Cortex of kidney (tissue), 1 donor: ENCODE measurements around the gene COL4A1.

Experiments
- DNase-seq: peaks from one replicate; lab custom pipeline; 2025; lab: John Stamatoyannopoulos, UW

The COL4A1 gene

DNA sequence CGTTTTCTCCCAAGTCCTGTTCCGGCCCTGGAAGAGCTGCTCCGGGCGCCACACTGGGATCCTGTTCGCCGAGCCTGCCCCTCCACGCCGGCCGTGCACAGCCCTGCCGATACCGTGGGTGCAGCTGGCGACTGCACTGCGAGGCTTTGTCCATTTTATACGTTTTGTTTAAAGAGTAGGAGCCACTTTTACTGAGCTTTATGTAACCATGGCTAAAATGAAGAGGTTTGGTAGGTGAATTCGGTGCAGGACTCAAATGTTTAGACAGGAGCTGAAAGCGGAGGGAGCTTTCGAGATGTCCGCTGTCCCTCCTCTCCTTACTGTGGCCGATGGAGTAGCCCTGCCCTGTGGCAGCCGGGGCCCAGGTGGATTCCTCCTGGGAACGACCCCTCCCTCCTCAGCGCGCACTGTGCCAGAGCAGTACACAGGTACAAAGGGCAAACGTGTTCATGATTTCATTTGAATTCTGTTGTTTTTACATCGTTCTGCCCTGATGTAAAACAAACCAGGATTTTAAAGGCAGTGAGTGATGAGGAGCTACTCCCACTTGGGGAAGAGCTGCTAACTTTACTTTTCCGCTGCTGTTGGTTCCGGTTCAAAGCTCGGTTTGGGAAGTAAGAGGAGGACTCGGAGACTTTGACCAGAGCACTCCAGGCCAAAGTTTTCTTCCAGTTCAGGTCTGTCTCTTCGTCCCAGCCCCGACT is 1.9 kb upstream of the COL4A1 start:
- no peak for DNase-seq

DNA sequence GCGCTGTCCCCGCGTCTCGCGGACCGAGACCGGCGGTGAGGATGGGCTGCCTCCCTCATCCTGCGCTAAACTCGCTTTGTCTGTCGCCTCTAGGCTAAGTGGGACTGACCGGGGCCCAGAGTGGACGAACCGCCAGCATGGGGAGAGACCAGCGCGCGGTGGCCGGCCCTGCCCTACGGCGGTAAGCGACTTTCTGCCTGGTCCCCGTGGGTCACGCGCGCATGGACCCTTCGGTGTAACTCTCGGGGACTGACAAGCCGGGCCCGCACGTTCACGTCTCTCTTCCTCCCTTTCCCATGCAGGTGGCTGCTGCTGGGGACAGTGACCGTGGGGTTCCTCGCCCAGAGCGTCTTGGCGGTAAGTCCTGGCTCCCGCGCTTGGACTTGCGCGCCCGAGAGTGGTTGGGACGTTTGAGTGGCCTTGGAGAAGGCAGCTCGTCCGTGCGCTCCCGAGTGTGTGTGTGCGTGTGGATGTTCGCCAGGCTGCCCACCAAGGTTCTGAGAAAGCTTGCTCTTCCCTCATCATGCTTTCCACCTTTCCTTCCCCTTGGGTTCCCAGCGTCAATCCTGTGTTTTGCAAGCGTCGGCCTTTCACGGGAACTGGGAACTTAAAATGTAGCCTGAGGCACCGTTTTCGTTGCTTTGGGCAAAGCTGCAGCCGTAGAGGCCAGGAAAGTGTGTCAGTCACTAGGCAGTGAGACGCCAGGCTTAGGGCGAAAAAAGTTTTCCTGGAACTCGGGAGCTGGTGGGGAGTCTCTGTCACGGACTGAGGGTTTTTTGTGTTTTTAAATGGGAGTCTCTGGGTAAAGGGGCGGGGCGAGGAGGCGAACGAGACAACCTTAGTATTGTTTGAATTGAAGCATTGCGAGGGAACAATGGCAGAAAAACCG is 1.1 kb upstream of the COL4A1 start:
- no peak for DNase-seq

- no peak for DNase-seq
Measured at GRCh38 chr13:110306340-110306959, 507 bp downstream of the COL4A1 start.

- DNase-seq = no peak
Measured at GRCh38 chr13:110305949-110306339, 1.0 kb downstream of the COL4A1 start.

DNA sequence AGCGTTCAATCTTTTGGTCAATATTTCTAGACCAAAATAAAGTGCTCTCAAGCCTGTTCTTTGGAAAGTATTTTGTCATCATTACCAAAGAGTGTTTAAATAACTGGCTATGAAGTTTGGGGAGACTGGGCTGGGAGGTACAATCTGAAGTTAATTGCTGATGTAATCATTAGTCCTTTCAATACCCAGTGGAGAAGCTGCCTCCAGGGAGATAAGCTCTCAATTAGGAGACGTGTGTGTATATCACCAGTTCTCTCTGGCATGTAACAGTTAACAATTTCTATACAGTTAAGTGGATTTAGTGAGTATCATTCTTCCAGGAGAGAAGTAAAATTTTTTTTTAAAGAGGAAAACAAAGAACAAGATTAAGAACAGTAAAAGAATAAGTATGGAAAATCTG is 1.4 kb downstream of the COL4A1 start:
- no peak for DNase-seq

GRCh38 chr13:110305001-110305400 is 2.0 kb downstream of the COL4A1 start:
- DNase-seq = no peak

GRCh38 chr13:110304256-110304655 is 2.7 kb downstream of the COL4A1 start:
- DNase-seq = no peak

DNA sequence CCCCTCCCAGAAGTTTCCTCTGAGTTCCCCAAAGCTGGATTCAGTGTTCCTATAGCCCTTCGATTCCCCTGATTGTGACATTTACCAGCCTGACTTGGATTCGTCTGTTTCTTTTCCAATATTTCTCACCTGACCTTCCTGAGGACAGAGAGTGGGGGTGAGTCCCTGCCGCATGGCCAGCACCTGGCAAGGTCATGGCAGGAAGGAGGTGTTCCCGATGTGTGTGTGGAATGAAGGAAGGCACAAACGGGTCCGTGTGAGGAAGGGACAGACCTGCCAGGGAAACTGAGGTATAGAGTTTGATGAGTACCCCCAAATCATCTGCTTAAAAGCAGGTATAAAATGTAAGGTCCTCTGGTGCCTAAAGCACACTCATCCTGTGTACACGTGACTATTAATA is 3.3 kb downstream of the COL4A1 start:
- no peak for DNase-seq

DNA sequence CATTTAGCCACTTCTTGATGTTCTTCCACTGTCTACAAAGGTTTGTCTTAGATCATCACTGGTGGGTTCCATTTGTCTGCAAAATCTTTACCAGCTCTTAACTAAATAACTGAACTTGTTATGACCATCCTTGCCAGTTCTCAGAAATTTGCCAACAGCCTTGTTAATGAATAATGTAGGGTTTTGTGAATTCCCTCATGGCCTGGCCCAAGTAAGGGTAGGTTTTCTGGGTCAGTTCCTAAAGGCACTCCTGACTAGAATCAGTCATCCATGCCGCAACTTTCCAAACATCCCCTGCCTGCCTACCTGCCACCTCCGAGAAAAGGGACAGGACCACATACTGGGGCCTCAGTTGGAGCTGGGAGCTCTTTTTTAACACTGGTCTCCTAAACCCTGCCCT is 4.0 kb downstream of the COL4A1 start:
- DNase-seq = no peak

DNA sequence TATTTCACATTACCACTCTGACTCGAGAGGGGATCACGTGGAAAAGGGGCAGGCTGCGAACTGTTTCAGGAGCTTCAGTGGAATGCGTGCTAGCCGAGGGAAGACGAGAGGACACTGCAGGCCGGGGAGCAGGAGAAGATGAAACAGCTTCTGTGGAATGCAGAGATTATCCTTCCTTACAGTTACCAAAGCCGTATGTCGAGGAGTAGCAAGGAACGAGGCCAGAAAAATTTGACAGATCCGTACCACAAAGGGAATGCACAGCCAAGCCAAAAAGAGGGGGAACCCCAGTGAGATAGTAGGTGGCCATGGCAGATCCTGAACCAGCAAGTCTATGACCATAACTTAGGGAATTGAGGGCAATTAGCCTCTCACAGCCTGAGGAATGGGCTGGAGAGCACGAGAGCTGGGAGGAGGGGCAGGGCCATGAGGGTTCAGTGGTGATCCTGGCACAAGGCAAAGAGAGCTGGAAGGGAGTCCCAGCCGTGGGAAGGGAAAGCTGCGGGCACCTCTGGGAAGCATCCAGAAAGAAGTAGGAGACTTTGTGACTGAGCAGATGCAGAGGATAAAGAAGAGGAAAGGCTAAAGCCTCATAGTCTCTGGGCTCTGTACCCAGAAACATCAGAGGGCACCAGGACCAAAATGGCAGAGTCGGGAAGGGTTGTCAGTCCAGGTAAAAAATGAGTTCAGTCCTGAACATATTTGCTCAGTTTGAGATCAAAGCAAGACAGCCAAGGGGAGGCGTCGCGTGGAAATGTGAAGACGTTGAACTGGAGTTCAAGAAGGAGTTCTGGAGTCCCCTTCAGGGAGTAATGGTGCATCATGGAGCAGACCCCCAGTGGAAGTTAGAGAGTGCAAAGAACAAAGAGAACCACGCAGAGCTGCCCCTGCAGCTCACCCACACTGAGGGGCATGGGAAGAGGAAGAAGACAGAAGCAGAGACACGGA is 5.1 kb downstream of the COL4A1 start:
- no peak for DNase-seq

DNA sequence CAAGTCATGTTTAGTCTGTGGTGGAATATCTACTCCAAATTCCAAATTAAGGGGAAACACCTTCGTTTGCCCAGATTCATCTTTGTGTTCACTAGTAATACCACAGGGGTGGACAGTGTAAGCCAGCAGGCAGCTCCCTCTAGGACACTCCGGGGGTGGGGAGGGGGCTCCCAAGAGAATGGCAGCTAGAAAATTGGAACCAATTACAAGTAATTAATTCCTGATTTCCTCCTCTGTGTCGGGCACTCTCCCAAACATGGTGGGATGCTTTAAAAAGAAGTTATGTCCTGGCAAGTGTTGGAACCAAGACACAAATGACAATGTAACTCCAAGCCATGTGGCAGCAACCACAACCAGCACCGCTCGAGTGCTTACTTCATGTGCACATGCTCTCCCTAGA is 5.9 kb downstream of the COL4A1 start:
- DNase-seq = no peak

DNA sequence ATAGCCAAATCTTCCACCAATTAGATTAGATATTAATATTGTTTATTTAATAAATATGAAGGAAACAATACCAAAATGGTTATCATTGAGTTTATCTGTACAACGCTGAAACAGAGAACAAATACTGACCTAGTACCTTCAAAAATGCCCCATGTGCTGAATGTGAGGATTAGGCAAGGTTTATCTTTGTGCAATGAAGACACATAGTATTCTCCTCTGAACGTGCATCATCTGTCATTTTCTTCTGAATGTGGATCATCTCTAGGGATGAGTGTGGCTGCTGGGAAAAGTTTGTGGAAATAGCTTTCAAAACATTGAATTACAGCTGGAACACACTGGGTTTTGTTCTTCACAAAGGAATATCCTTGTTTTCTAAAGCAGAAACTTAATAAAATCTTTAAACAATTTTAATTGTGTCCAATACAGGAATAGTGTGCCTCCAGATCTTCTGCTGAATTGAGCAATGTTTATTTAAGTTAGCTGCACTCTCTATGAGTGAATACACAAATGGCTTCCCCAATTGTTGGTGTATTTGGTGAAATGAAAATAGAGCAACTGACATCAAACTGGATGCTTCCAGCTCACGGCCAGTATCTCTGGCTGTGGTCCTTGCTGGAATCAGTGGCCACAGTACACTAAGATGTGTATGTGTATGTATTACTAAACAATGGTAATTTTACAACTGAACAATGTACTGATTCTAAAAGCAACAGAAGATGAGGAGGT is 6.7 kb downstream of the COL4A1 start:
- no peak for DNase-seq

- no peak for DNase-seq
Measured at GRCh38 chr13:110299283-110299840, 7.6 kb downstream of the COL4A1 start.

DNA sequence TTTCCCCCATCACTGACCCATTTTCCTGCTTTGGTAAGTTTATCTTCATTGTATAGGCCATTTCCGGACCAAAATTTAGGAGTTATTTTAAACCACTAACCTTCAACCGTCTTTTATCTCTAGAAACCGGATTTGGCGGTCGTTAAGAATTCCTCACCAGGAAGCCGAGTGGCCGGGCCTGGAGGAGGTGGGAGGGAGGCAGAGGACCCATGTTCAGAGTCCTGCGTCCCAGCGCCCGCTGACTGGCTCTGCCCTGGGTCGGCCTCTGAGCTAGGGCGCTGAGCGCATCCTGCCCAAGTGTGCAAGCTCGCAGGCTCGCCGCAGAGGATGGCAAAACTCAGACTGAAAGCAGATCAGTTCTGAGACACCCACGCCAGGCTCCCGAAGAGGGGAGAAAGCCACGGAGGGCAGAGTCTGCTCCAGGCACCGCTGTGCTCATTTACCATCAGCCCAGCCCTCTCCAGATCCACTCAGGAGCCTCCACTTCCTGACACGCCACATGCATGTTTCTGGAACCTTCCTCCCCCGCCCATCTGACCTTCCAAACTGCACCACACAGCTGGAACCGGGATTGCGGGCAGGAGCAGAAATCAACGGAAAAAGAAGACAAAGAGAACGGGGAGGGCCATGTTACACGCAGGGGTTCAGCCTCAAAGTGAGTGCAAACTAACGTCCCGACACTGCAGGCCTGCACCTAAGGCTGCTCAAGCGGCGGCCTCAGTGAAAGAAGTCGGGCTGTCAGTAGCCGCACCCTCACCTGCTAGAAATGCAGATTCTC is 8.3 kb downstream of the COL4A1 start:
- no peak for DNase-seq

- DNase-seq = no peak
Measured at GRCh38 chr13:110297766-110298504, 9.0 kb downstream of the COL4A1 start.

DNA sequence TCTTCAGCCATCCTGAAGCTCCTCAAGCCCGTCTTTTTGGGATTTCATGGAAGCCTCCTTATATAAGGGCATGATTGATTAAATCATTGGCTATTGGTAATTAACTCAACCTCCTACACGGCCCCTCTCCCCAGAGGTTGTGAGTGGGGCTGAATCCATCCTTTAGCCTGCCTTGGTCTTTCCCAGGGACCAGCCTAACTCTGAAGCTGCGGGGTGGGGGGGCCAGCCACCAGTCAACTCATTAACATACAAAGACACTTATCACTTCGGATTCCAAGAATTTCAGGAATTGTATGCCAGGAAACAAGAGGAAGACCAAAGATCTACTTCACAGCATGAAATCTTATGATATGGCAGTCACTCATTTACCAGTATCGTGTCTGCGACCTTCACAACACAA is 9.9 kb downstream of the COL4A1 start:
- DNase-seq = no peak

DNA sequence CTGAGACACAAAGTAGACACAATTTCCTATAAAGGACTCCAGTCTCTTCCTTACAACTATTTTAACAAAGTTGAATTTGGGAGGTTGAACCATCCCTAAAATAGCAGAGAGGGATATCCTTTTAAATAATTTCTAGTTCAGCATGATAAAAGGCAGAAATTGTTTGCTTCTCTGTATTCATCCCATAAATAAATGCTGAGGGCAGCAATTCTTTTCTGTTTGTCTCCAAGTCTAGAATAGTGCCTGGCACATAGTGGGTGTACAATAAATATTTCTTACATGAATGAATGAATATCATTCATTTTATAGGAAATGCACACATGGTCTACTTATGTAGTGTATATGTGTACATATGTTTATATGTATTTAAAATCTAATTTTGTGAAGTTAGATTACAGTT is 12.3 kb downstream of the COL4A1 start:
- DNase-seq = no peak

DNA sequence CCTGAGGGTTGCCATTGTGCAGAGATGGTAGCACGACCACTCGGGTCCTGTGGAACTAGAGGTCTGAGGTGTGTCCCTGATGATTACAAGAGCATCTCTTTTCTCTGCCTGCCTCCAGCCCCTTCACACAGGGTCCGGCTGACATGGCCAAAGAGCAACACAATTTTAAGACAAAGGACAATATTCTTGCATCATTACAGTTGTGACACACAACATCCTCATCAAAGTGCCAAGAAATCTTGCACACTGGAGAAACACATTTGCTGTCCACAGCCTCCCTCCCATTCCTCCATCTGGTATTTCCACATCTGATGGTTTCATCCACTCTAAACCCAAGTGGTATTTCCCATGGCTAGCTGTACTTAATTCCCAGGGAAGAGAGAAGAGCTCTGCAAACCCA is 12.8 kb downstream of the COL4A1 start:
- no peak for DNase-seq

GRCh38 chr13:110293649-110294048 is 13.3 kb downstream of the COL4A1 start:
- no peak for DNase-seq
